Measurements from ENCODE around the gene B4GALT2. TPM values are rescaled to one million over a fixed set of nuclear protein-coding genes. Genes with fewer than 3 reads are reported as not detected.

Gene B4GALT2, protein sequence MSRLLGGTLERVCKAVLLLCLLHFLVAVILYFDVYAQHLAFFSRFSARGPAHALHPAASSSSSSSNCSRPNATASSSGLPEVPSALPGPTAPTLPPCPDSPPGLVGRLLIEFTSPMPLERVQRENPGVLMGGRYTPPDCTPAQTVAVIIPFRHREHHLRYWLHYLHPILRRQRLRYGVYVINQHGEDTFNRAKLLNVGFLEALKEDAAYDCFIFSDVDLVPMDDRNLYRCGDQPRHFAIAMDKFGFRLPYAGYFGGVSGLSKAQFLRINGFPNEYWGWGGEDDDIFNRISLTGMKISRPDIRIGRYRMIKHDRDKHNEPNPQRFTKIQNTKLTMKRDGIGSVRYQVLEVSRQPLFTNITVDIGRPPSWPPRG
- total RNA-seq = 82.0 TPM

GRCh38 chr1:43978551-43979260 lies at the start of gene B4GALT2:
Gene B4GALT2, plus strand, starts transcription at chr1:43979210. Its CDS starts 1,951 bp downstream, at chr1:43981161.

DNA sequence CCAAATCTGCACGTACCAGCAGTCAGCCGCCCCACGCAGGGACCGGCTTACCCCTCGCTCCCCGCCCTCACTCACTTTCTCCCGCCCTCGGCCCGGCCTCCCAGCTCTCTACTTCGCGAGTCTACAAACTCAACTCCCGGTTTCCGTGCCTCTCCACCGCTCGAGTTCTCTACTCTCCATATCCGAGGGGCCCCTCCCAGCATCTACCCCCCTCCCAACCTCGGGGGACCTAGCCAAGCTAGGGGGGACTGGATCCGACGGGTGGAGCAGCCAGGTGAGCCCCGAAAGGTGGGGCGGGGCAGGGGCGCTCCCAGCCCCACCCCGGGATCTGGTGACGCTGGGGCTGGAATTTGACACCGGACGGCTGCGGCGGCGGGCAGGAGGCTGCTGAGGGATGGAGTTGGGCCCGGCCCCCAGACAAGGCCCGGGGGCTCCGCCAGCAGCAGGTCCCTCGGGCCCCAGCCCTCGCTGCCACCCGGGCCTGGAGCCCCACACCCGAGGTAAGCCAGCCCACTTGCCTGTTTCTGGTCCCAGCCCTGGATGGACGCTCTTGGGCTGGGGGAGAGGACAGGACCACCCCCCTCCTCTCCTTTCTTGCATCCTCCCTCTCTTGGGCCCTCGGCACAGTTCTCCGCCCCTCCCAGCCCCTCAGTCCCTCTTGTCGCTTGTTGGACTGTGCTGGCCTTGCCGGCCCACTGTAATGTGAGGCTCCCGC lies 45.5 kb upstream of the B4GALT2 start, which contains the start of gene ARTN:
TSS of gene ARTN (plus strand) at position 416 of the 715 bp plus-strand sequence. CDS start 1,856 bp downstream, outside the sequence.

GRCh38 chr1:43946236-43947060 lies 32.6 kb upstream of the B4GALT2 start, which contains the start of gene IPO13:
Gene IPO13, plus strand, starts transcription at chr1:43946950. Its CDS starts 651 bp downstream, at chr1:43947601.

GRCh38 chr1:43969746-43970466 lies 9.1 kb upstream of the B4GALT2 start, which contains the start of gene DPH2:
Gene DPH2, plus strand, starts transcription at chr1:43970010. Its CDS starts 166 bp downstream, at chr1:43970176.

DNA sequence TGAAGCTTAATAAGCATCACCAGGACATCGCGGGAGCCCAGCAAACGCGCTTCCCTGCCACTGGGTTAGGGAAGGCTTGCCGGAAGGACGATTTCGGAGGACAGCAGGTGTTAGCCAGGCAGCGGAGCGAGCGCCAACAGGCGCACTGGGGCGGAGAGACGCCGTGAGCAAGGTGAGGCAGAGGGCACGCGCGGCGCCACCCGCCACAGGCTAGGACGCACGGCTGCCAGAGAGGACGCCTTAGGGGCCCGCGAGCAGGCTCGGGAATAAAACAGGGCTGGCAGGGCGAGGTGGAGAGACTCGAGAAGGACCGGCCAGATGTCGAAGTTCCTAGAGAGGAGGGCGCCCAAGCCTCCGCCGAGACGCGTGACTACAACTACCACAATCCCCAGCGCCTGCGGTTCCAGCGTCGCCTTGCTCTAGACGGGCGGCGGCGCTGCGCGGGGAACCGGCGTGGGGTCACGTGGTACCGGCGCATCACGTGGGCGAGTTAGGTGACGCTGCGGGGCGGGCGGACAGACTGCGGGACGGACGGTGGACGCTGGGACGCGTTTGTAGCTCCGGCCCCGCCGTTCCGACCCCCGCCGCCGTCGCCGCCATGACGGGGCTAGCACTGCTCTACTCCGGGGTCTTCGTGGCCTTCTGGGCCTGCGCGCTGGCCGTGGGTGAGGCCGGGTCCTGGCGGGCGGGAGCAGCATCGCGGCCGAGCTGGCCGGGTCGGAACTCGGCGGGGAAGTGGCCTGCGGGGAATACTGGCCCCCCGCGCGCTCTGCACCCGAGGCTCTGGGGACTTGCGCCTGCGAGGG lies 4.4 kb upstream of the B4GALT2 start, which contains the start of gene ATP6V0B:
TSS of gene ATP6V0B (plus strand) at position 518 of the 806 bp plus-strand sequence. CDS start at position 599, 81 bp downstream.

DNA sequence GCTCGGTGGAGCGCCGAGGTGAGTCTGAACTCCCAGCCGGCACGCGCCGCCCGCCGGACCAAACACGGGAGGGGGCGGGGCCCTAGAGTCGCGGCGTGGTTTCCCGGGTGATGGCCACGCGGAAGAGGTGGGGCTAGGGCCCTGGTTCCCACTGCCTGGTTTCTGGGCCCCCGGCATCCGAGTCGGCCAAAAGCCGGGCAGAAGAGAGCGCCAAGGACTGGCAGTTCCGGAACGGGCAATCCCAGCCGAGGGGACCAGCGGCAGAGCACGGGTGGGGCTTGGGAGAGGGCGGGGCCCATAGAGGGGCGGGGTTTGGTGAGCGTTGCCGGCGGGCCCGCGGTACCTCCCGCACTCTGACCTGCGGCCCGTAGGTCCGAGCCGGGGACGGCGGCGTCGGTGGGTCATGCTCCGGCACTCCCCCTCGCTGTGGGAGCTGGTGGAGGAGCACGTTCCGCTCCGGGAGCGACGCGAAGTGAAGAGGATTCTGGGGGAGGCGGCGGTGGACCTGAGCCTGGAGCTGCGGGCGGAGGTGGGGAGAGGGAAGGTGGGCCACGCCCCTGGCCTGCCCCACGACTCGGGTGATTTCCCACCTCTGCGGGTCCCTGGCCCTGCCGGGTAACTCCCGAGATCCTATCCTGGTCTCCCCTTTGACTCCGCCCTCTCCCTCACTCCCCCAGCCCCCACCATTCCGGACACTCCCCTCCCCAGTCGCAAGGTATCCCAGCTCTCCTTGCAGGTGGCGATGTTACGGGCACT lies 12.6 kb downstream of the B4GALT2 start, which contains the start of gene CCDC24:
TSS of gene CCDC24 (plus strand) at position 124 of the 756 bp plus-strand sequence. CDS start at position 404, 280 bp downstream.

GRCh38 chr1:44031252-44032169 lies 52.5 kb downstream of the B4GALT2 start, which contains the start of gene SLC6A9:
Gene SLC6A9, minus strand, starts transcription at chr1:44031462. Its CDS starts 7,185 bp downstream, at chr1:44024277.

Other genes with a start within 250 kb of the B4GALT2 start
- gene ARTN, start 45.4 kb upstream of the B4GALT2 start, total RNA-seq = 0.31 TPM
- gene IPO13, start 32.3 kb upstream of the B4GALT2 start, total RNA-seq = 23.5 TPM
- gene DPH2, start 9.2 kb upstream of the B4GALT2 start, total RNA-seq = 18.8 TPM
- 126 TPM for gene ATP6V0B, start 4.2 kb upstream of the B4GALT2 start, total RNA-seq
- 7.8 TPM for gene CCDC24, start 12.4 kb downstream of the B4GALT2 start, total RNA-seq
- gene SLC6A9, start 52.3 kb downstream of the B4GALT2 start, total RNA-seq = 5.9 TPM
- gene KLF17, start 139.6 kb downstream of the B4GALT2 start, total RNA-seq = not detected
- gene KLF18, start 162.4 kb downstream of the B4GALT2 start, total RNA-seq = not detected
- gene DMAP1, start 234.3 kb downstream of the B4GALT2 start, total RNA-seq = 50.7 TPM

All from parietal lobe (tissue), 1 donor.